OCI-LY3 (cell line): ENCODE measurements around the gene SLC22A24.

Experiments
- H2AFZ ChIP-seq: fragments of 200-600, 300-600 bp; shearing (Covaris generic); 2 replicates; pipeline ENCODE4 v1.6.0; 2014; ENCODE audit warnings: antibody characterized with exemption, low read depth, low read length
- H3K27ac ChIP-seq: fragments of 200-600, 300-600 bp; sonication (generic); 2 replicates; pipeline ENCODE4 v1.5.1; 2014; ENCODE audit warnings: mild to moderate bottlenecking, low read length, moderate library complexity, mixed read lengths
- H3K27me3 ChIP-seq: fragments of 200-600, 300-600 bp; sonication (generic); 2 replicates; pipeline ENCODE4 v1.6.1; 2014; ENCODE audit warnings: low read depth, low read length, mixed read lengths
- H3K36me3 ChIP-seq: fragments of 200-600, 300-600 bp; sonication (generic); replicated peaks from 2 replicates; pipeline ENCODE3; 2014; ENCODE audit warnings: low read depth, low read length, mixed read lengths
- H3K4me1 ChIP-seq: fragments of 300-600, 200-600 bp; sonication (generic); 2 replicates; pipeline ENCODE4 v1.6.1; 2014; ENCODE audit warnings: low read length, mixed read lengths
- H3K4me2 ChIP-seq: fragments of 200-600, 300-600 bp; sonication (generic); 2 replicates; pipeline ENCODE4 v1.6.1; 2014; ENCODE audit warnings: low read length, mixed read lengths
- H3K4me3 ChIP-seq: fragments of 300-600, 200-600 bp; sonication (generic); 2 replicates; pipeline ENCODE4 v1.5.1; 2014; ENCODE audit warnings: antibody characterized with exemption, mild to moderate bottlenecking, low read length, moderate library complexity
- H3K79me2 ChIP-seq: fragments of 300-600, 200-600 bp; shearing (Covaris generic); 2 replicates; pipeline ENCODE4 v1.6.1; 2014; ENCODE audit warnings: mild to moderate bottlenecking, low read length, mixed read lengths
- H3K9ac ChIP-seq: fragments of 300-600, 200-600 bp; shearing (Covaris generic); 2 replicates; pipeline ENCODE4 v1.6.0; 2014; ENCODE audit warnings: mild to moderate bottlenecking, low read length, moderate library complexity
- H3K9me3 ChIP-seq: fragments of 200-600, 300-600 bp; shearing (Covaris generic); 2 replicates; pipeline ENCODE4 v1.6.1; 2014; ENCODE audit warnings: low read length, mixed read lengths; ENCODE audit not compliant: insufficient read depth
- H4K20me1 ChIP-seq: fragments of 200-600, 300-600 bp; sonication (generic); 2 replicates; pipeline ENCODE4 v1.6.1; 2016; ENCODE audit warnings: low read length, mixed read lengths; ENCODE audit not compliant: insufficient read depth
- CTCF ChIP-seq: fragments of 200-600, 300-600 bp; sonication (generic); IDR thresholded peaks from 2 replicates; pipeline ENCODE4 v1.5.1; 2014; ENCODE audit warnings: antibody characterized with exemption, low read length, low read depth
- EZH2phosphoT487 ChIP-seq: fragments of 200-600 bp; shearing (Covaris generic); IDR thresholded peaks from 2 replicates; pipeline ENCODE4 v1.6.1; 2018; ENCODE audit warnings: antibody characterized with exemption, mixed run types, low read depth

Gene SLC22A24

GRCh38 chr11:63144121-63144520 is at the start of gene SLC22A24:
TSS of gene SLC22A24 (minus strand) at chr11:63144221. CDS start at chr11:63143779, 442 bp downstream.
- Histone ChIP-seq H3K36me3 (no peaks in the 10 kb centered on the region), H3K79me2 (no peaks in the 10 kb centered on the region), H3K9ac (no peak within 1 kb of the TSS), H3K9me3 (no peaks in the 10 kb centered on the region), H4K20me1 (no peaks in the 10 kb centered on the region), H2AFZ (no peak within 1 kb of the TSS), H3K4me2 (no peak within 1 kb of the TSS), H3K27me3 (peaks cover 32% of the 10 kb centered on the region), H3K4me3 (no peak within 1 kb of the TSS), H3K27ac (no peak within 1 kb of the TSS), H3K4me1 (no peaks in the 10 kb centered on the region)
- TF ChIP-seq EZH2phosphoT487 (no peak), CTCF (no peak)

GRCh38 chr11:63180536-63180935 is 36.5 kb upstream of the SLC22A24 start:
- Histone ChIP-seq H3K4me2 (no peak overlapping the region), H3K9ac (no peak overlapping the region), H3K9me3 (peaks cover 5% of the 10 kb centered on the region; the same call in 1 of the 2 replicates), H3K4me1 (no peaks in the 10 kb centered on the region), H3K27ac (no peak overlapping the region), H3K79me2 (no peaks in the 10 kb centered on the region), H3K27me3 (peaks cover 27% of the 10 kb centered on the region), H3K4me3 (no peak overlapping the region), H2AFZ (no peak overlapping the region), H3K36me3 (no peaks in the 10 kb centered on the region), H4K20me1 (no peaks in the 10 kb centered on the region)
- TF ChIP-seq EZH2phosphoT487 (no peak), CTCF (no peak)

GRCh38 chr11:63179432-63180041 is 35.5 kb upstream of the SLC22A24 start:
- H3K27me3 ChIP-seq, result peaks cover 27% of the 10 kb centered on the region
- no peak overlapping the region for H3K27ac ChIP-seq
- H3K9ac ChIP-seq, result no peak overlapping the region
- H2AFZ ChIP-seq, result no peak overlapping the region
- TF ChIP-seq EZH2phosphoT487 (no peak), CTCF (no peak)
- H3K9me3 ChIP-seq, result peaks cover 5% of the 10 kb centered on the region; the same call in 1 of the 2 replicates
- H3K36me3 ChIP-seq, result no peaks in the 10 kb centered on the region
- H3K4me1 ChIP-seq, result no peaks in the 10 kb centered on the region
- no peaks in the 10 kb centered on the region for H3K79me2 ChIP-seq
- no peaks in the 10 kb centered on the region for H4K20me1 ChIP-seq
- H3K4me3 ChIP-seq, result no peak overlapping the region
- H3K4me2 ChIP-seq, result no peak overlapping the region

GRCh38 chr11:63177872-63178271 is 33.9 kb upstream of the SLC22A24 start:
- H3K79me2 ChIP-seq, result no peaks in the 10 kb centered on the region
- H3K9me3 ChIP-seq, result peaks cover 5% of the 10 kb centered on the region; the same call in 1 of the 2 replicates
- peaks cover 20% of the 10 kb centered on the region for H3K27me3 ChIP-seq
- no peak overlapping the region for H3K27ac ChIP-seq
- H3K4me1 ChIP-seq, result no peaks in the 10 kb centered on the region
- no peaks in the 10 kb centered on the region for H3K36me3 ChIP-seq
- H3K4me2 ChIP-seq, result no peak overlapping the region
- H2AFZ ChIP-seq, result no peak overlapping the region
- no peaks in the 10 kb centered on the region for H4K20me1 ChIP-seq
- H3K9ac ChIP-seq, result no peak overlapping the region
- no peak overlapping the region for H3K4me3 ChIP-seq
- TF ChIP-seq EZH2phosphoT487 (no peak), CTCF (no peak)
